ENCODE results near the gene PDGFB. TPM values are rescaled to one million over a fixed set of nuclear protein-coding genes. Genes with fewer than 3 reads are reported as not detected.

The PDGFB gene
- total RNA-seq, 2 donors from 2014 or later, result 21.9 to 22.0 TPM

GRCh38 chr22:39247361-39247760, 2.6 kb upstream of the PDGFB start:
- Histone ChIP-seq H3K27ac (no peak overlapping the region), H3K4me1 (peaks cover 0 to 44% of the 10 kb centered on the region in 2 donors), H3K9me3 (no peaks in the 10 kb centered on the region), H3K36me3 (no peaks in the 10 kb centered on the region), H3K4me3 (no peak overlapping the region), H3K27me3 (no peaks in the 10 kb centered on the region)
- DNase-seq (ENCODE audit: low spot score), result no peak
- no peak for TF ChIP-seq CTCF (IDR thresholded peaks at IDR 0.05)

GRCh38 chr22:39246690-39247332, 2.0 kb upstream of the PDGFB start:
- no peak for TF ChIP-seq CTCF (IDR thresholded peaks at IDR 0.05)
- Histone ChIP-seq H3K36me3 (no peaks in the 10 kb centered on the region), H3K4me1 (peaks cover 0 to 46% of the 10 kb centered on the region in 2 donors), H3K27me3 (no peaks in the 10 kb centered on the region), H3K27ac (no peak overlapping the region), H3K4me3 (no peak overlapping the region), H3K9me3 (no peaks in the 10 kb centered on the region)
- DNase-seq (ENCODE audit: low spot score), result no peak

- no peak for DNase-seq (ENCODE audit: low spot score)
- Histone ChIP-seq H3K9me3 (no peaks in the 10 kb centered on the region), H3K4me1 (peaks cover 0 to 52% of the 10 kb centered on the region in 2 donors), H3K4me3 (no peak overlapping the region), H3K27ac (peak overlapping the region in 1 of 2 donors; percentile 29), H3K36me3 (no peaks in the 10 kb centered on the region), H3K27me3 (no peaks in the 10 kb centered on the region)
- no peak for TF ChIP-seq CTCF (IDR thresholded peaks at IDR 0.05)
These were observed 1.4 kb upstream of the PDGFB start for GRCh38 chr22:39246217-39246616.

GRCh38 chr22:39245130-39246039, 603 bp upstream of the PDGFB start:
- Histone ChIP-seq H3K4me3 (peak overlapping the region; percentile 56 to 61), H3K36me3 (no peaks in the 10 kb centered on the region), H3K27me3 (no peaks in the 10 kb centered on the region), H3K27ac (peak overlapping the region; percentile 77 to 87), H3K4me1 (peaks cover 0 to 61% of the 10 kb centered on the region in 2 donors), H3K9me3 (no peaks in the 10 kb centered on the region)
- TF ChIP-seq CTCF (IDR thresholded peaks at IDR 0.05), result no peak
- DNase-seq (ENCODE audit: low spot score), result no peak

GRCh38 chr22:39244136-39244495, 666 bp downstream of the PDGFB start:
- Histone ChIP-seq H3K4me3 (peak overlapping the region; percentile 56 to 61), H3K9me3 (no peaks in the 10 kb centered on the region), H3K27ac (peak overlapping the region; percentile 77 to 87), H3K27me3 (no peaks in the 10 kb centered on the region), H3K36me3 (no peaks in the 10 kb centered on the region), H3K4me1 (peaks cover 0 to 73% of the 10 kb centered on the region in 2 donors)
- peak in 1 of 2 donors; percentile 9 for TF ChIP-seq CTCF (IDR thresholded peaks at IDR 0.05)
- DNase-seq (ENCODE audit: low spot score), result no peak

Measured in right atrium auricular region (tissue), 2 donors.